GM12878 (cell line): ENCODE results near the gene NDUFA7. TPM values are rescaled to one million over a fixed set of nuclear protein-coding genes. Genes with fewer than 3 reads are reported as not detected.

ENCODE experiments used
- ATAC-seq: fragments of 200-7000 bp; cut with Tn5 transposase; 3 replicates; pipeline ENCODE4 v1.9.1; 2020; ENCODE audit warnings: mild to moderate bottlenecking, moderate library complexity
- BruUV-seq: library from RNA; stranded (reverse); fragments of 400-500 nt; replicated peaks from 2 replicates; lab custom pipeline; 2021; lab: Mats Ljungman, UMichigan
- CTCF ChIA-PET: fragments of 300-600 bp; sonication (Branson Sonifier 250); formaldehyde crosslinking; extraction: SDS; loops from one replicate; lab custom pipeline; 2021; ENCODE audit warnings: inconsistent platforms; lab: Yijun Ruan, JAX
- POLR2A ChIA-PET: fragments of 350-600 bp; formaldehyde crosslinking; extraction: SDS; loops from one replicate; lab custom pipeline; 2021; ENCODE audit warnings: inconsistent platforms; lab: Charles Lee
- RAD21 ChIA-PET: fragments of 300-600 bp; sonication (Branson Sonifier 250); formaldehyde crosslinking; loops from one replicate; lab custom pipeline; 2023; ENCODE audit warnings: antibody characterized with exemption; ENCODE audit not compliant: unreplicated experiment; lab: Charles Lee
- SMC1A ChIA-PET: fragments of 300-600 bp; sonication (Branson Sonifier 250); formaldehyde crosslinking; loops from one replicate; lab custom pipeline; 2023; ENCODE audit not compliant: unreplicated experiment, uncharacterized antibody; lab: Charles Lee
- DNase-seq: peaks from one replicate; pipeline ENCODE4 v3.0.0-alpha.2; 2011; ENCODE audit warnings: low read depth, low spot score
- FAIRE-seq: peaks from 3 replicates; lab custom pipeline; 2011; peaks lifted over from hg19 to GRCh38; lab: Jason Lieb, UNC
- H2AFZ ChIP-seq: 2 replicates; pipeline ENCODE4 v1.6.0; 2011; ENCODE audit warnings: low read depth, low read length, control low read depth; ENCODE audit not compliant: control insufficient read depth
- H3K27ac ChIP-seq: 2 replicates; pipeline ENCODE4 v1.5.1; 2011; ENCODE audit warnings: control low read depth; ENCODE audit not compliant: control insufficient read depth, insufficient read depth
- H3K27me3 ChIP-seq, 2 experiments: replicated peaks in 1 of 2; 2 replicates each; pipeline versions ENCODE4 v1.6.0 to v1.6.1; 2011; ENCODE audit warnings: low read length in 1 of 2; ENCODE audit not compliant: control insufficient read depth in 2 of 2, insufficient read depth in 2 of 2
- H3K36me3 ChIP-seq, 2 experiments: 2 replicates each; pipeline ENCODE4 v1.5.1; 2011; ENCODE audit warnings: low read length in 1 of 2; ENCODE audit not compliant: control insufficient read depth in 2 of 2, insufficient read depth in 2 of 2
- H3K4me1 ChIP-seq: 2 replicates; pipeline ENCODE4 v1.6.1; 2011; ENCODE audit warnings: mild to moderate bottlenecking, low read length, moderate library complexity, mixed read lengths; ENCODE audit not compliant: control insufficient read depth, insufficient read depth
- H3K4me2 ChIP-seq: 2 replicates; pipeline ENCODE4 v1.6.0; 2011; ENCODE audit warnings: control low read depth; ENCODE audit not compliant: control insufficient read depth, insufficient read depth
- H3K4me3 ChIP-seq: fragments of 200-600 bp; sonication (generic); 2 replicates; pipeline ENCODE4 v1.5.1; 2016
- H3K79me2 ChIP-seq: 2 replicates; pipeline ENCODE4 v1.6.0; 2011; ENCODE audit warnings: low read length; ENCODE audit not compliant: control insufficient read depth, insufficient read depth
- H3K9ac ChIP-seq: 2 replicates; pipeline ENCODE4 v1.8.0; 2011; ENCODE audit warnings: low read length, control low read depth, mixed read lengths; ENCODE audit not compliant: control insufficient read depth, insufficient read depth
- H3K9me3 ChIP-seq: replicated peaks from 3 replicates; pipeline ENCODE4 v1.5.1; 2011; ENCODE audit warnings: mild to moderate bottlenecking, low read length; ENCODE audit not compliant: control insufficient read depth, insufficient read depth
- H4K20me1 ChIP-seq: 2 replicates; pipeline ENCODE4 v1.6.0; 2011; ENCODE audit not compliant: control insufficient read depth, insufficient read depth
- EP300 ChIP-seq, 2 experiments: fragments of 150-350 bp in 1 of 2; IDR thresholded peaks; 2 replicates each; pipeline ENCODE4 v1.6.1; 2011 to 2012; ENCODE audit warnings: low read depth in 2 of 2, low read length in 2 of 2, borderline replicate concordance in 1 of 2, improper control_type of control experiment in 1 of 2, inconsistent platforms in 1 of 2; ENCODE audit not compliant: control insufficient read depth in 1 of 2
- HDAC6 ChIP-seq: fragments of 200-600 bp; sonication (generic); IDR thresholded peaks from one replicate; pipeline ENCODE4 v1.8.0; 2017; ENCODE audit warnings: antibody characterized with exemption; ENCODE audit not compliant: unreplicated experiment
- WGBS: methylation state at CpG from one replicate; pipeline ENCODE4 v1.1.6; 2016; ENCODE audit warnings: low lambda C conversion rate; ENCODE audit not compliant: insufficient replicate concordance, insufficient coverage; ENCODE audit errors: missing lambda C conversion rate; 5-methylcytosine and 5-hydroxymethylcytosine counted together
- in situ Hi-C: fragments of 300-500 bp; cut with MboI; formaldehyde crosslinking; loops from 9 replicates; pipeline ENCODE4 v1.14.3; 2018; ENCODE audit warnings: mixed read lengths
- intact Hi-C: fragments of 100-400 bp; cut with micrococcal nuclease; formaldehyde crosslinking; loops from one replicate; pipeline ENCODE4 v1.14.2; 2022; ENCODE audit not compliant: unreplicated experiment
- polyA plus RNA-seq, 11 experiments: library from polyadenylated mRNA; depleted of rRNA in 4 of 11; unstranded in 6 of 11; stranded (reverse) in 5 of 11; fragments of >200 nt; fragmentation: Nextera tagmentation in 4 of 11; fragmentation: Illumina TruSeq in 1 of 11; extraction: Ambion mirVana in 4 of 11; extraction: Trizol in 1 of 11; gene quantifications; 1 replicate in 1 of 11; 2 replicates in 10 of 11; pipeline versions ENCODE4 v1.2.1 to v1.2.3, GENCODE V29; 2011 to 2016; ENCODE audit warnings: inconsistent platforms in 2 of 11, missing spikeins in 2 of 11, low read depth in 1 of 11
- total RNA-seq, 4 experiments: library from RNA; depleted of rRNA in 3 of 4; stranded (reverse); fragments of >200 nt in 3 of 4; fragmentation: Illumina TruSeq in 1 of 4; extraction: Trizol in 1 of 4; gene quantifications; 2 replicates each; pipeline versions ENCODE4 v1.2.1 to v1.2.3, GENCODE V29; 2013 to 2021
- TF ChIP-seq, protein P1 (sequence below): fragments of 450-650 bp; IDR thresholded peaks from 2 replicates; pipeline ENCODE4 v1.6.1; 2017; ENCODE audit warnings: mild to moderate bottlenecking
- TF ChIP-seq, protein P2 (sequence below): IDR thresholded peaks from 2 replicates; pipeline ENCODE4 v1.6.1; 2012; ENCODE audit warnings: low read depth, low read length, improper control_type of control experiment

The NDUFA7 gene
- total and polyA plus RNA-seq, 10 of the 15 experiments (the other 5 are each of a cell fraction or from before 2014, with no cell fraction given): 79.0 to 360 (median 174) TPM

GRCh38 chr19:8358948-8359347, 37.8 kb upstream of the NDUFA7 start (continued):
- TF ChIP-seq, protein P1, sequence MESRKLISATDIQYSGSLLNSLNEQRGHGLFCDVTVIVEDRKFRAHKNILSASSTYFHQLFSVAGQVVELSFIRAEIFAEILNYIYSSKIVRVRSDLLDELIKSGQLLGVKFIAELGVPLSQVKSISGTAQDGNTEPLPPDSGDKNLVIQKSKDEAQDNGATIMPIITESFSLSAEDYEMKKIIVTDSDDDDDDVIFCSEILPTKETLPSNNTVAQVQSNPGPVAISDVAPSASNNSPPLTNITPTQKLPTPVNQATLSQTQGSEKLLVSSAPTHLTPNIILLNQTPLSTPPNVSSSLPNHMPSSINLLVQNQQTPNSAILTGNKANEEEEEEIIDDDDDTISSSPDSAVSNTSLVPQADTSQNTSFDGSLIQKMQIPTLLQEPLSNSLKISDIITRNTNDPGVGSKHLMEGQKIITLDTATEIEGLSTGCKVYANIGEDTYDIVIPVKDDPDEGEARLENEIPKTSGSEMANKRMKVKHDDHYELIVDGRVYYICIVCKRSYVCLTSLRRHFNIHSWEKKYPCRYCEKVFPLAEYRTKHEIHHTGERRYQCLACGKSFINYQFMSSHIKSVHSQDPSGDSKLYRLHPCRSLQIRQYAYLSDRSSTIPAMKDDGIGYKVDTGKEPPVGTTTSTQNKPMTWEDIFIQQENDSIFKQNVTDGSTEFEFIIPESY: no peak
- TF ChIP-seq EP300 (IDR thresholded peaks at IDR 0.05; ENCODE audit: borderline replicate concordance in 1 of 2, control insufficient read depth in 1 of 2, low read depth in 2 of 2, low read length in 2 of 2): no peak

DNA sequence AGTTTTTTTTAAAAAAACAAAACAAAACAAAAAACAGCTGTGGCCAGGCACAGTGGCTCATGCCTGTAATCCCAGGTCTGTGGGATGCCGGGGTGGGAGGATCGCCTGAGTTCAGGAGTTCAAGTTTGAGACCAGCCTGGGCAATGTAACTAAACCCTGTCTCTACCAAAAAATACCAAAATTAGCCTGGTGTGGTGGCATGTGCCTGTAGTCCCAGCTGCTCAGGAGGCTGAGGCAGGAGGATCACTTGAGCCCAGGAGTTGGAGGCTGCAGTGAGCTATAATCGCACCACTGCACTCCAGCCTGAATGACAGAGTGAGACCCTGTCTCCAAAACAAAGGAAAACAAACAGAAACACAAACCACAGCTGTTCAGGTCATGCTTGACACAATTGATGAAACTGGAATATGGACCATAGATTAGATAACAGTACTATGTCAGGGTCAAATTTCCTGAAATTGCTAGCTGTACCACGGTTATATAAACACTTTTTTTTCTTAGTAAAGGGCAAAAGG, 35.9 kb upstream of the NDUFA7 start:
- H3K9me3 ChIP-seq: no peaks in the 10 kb centered on the region; the same call in 2 of the 3 replicates
- no peaks in the 10 kb centered on the region for H3K79me2 ChIP-seq
- 71% methylated on average over 4 of the region's 4 CpGs for WGBS
- no peaks in the 10 kb centered on the region for H3K4me1 ChIP-seq
- no peak for FAIRE-seq
- in situ Hi-C loops: no loop called here
- no peaks in the 10 kb centered on the region for H3K36me3 ChIP-seq
- H3K4me3 ChIP-seq: no peak overlapping the region
- no TSS peak for BruUV-seq
- no peak overlapping the region for H3K27ac ChIP-seq
- no peak overlapping the region for H3K4me2 ChIP-seq
- no peak overlapping the region for H3K9ac ChIP-seq
- ChIA-PET POLR2A (interaction anchor here (0.7 kb wide), 1 partner anchor 44 kb away, joined by 5 read pairs; no protein-coding TSS in a partner anchor), RAD21 (interaction anchor here (0.8 kb wide), 1 partner anchor 9 kb away, joined by 3 read pairs; no protein-coding TSS in a partner anchor), CTCF (interaction anchor here (1.5 kb wide), 1 partner anchor 221 kb away, joined by 3 read pairs; no protein-coding TSS in a partner anchor), SMC1A (interaction anchor here (0.6 to 1.3 kb wide), 3 partner anchors 25 to 1114 kb away, joined by 3 read pairs; no protein-coding TSS in a partner anchor)
- TF ChIP-seq, protein P2, sequence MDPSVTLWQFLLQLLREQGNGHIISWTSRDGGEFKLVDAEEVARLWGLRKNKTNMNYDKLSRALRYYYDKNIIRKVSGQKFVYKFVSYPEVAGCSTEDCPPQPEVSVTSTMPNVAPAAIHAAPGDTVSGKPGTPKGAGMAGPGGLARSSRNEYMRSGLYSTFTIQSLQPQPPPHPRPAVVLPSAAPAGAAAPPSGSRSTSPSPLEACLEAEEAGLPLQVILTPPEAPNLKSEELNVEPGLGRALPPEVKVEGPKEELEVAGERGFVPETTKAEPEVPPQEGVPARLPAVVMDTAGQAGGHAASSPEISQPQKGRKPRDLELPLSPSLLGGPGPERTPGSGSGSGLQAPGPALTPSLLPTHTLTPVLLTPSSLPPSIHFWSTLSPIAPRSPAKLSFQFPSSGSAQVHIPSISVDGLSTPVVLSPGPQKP: no peak
- no peak for TF ChIP-seq HDAC6
- intact Hi-C loops: no loop called here
- H3K27me3 ChIP-seq: no peaks in the 10 kb centered on the region; a peak in 1 of 4 replicates
- DNase-seq: no peak
- no peak overlapping the region for H2AFZ ChIP-seq
- no peaks in the 10 kb centered on the region for H4K20me1 ChIP-seq
- ATAC-seq: no peak
